Activated T-cell treated with anti-CD3 and anti-CD28 coated beads for 4 hours (primary cell): Measurements from ENCODE around the gene RMND5A.
A peak's percentile ranks its signal among the peaks of the same experiment; 100 is the strongest.

Source experiments
- DNase-seq: peaks from one replicate; pipeline ENCODE4 v3.0.0-alpha.2; 2020

Gene RMND5A

DNA sequence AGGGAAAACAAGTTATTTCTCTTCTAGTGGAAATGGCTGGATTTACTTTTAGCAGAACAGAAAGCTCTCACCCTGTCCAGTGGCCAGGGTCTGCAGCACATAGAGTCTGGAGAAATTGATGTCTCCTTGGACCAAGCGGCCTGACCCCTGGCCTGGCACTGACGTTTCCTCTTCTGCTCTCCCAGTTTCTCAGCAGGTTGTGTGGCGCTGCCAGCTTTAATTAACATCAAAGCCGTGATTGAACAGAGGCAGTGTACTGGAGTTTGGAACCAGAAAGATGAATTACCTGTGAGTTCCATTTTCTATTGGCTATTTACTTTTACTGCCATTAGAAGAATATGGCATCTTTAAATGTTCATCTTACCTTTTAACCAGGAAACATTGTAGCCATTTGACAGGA is 49.7 kb downstream of the RMND5A start:
- no peak for DNase-seq

DNA sequence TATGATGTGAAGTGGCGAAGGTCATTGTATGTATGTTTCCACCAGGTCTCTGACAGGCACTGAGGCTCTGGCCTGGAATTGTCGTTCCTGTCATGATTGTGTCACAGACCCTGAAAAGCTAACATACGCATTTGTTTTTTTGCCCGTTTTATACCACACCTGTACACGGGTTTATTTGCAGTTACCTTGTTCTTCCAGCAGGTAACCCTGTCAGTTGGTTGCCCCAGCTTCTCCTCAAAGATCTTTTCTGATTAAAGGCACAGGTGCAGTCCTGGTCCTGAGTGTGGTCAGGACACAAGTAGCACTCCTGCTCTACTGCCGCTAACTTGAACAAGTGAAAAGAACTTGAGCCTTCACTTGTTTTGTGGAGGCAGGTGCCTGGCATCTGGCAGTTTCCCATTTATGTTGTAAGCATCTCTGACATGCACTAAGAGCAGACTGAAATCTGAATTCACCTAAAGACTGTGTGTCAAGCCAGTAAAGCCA is 50.8 kb downstream of the RMND5A start:
- DNase-seq = no peak

DNA sequence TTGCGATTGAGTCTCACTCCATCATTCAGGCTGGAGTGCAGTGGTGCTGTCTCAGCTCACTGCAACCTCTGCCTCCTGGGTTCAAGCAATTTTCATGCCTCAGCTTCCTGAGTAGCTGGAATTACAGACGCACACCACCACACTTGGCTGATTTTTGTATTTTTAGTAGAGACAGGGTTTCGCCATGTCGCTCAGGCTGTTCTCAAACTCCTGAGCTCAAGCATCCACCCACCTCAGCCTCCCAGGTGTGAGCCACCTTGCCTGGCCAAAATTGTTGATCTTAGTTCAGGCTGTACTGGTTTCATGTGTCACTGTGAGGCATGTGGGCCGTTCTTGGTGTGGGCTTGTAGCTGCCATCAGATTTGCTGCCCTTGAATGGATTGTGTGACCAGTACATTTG is 52.5 kb downstream of the RMND5A start:
- no peak for DNase-seq

DNA sequence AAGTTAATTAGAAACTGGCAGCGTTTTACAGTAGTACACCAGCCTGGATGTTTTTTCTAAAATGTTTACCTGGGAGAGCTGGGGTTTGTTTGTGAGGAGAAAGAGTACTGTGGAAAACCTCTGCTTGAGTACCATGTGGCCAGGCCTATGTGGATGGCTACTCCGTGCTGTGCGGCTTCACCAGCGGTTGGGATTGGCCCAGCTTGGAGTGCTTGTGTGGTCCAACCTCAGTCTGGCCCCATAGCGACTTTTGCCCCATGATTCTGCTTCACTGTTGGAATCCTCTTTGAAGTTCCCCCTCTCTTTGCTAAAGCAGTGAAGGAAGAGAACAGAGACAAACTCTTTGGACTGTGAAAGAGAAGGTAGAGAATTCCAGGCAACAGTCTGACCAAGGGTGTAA is 54.8 kb downstream of the RMND5A start:
- no peak for DNase-seq

DNA sequence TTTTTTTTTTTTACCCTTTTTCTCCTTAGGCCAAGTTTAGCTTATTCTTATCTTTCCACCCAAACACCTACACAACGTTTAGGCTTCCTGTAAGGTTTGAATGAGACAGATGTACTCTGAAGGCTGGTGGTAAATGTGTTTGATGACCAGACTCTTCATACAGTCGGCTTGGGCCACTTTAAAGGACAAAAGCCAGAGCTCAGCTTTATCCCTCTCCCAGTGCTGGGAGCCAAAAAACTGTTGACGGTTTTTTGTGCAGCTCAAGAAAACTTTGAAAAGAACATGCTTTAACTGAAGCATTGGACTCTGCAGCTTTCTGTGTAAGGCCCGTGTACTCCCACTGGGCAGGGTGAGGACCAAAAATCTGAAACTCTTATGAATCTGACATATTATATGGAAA is 55.2 kb downstream of the RMND5A start:
- no peak for DNase-seq

DNA sequence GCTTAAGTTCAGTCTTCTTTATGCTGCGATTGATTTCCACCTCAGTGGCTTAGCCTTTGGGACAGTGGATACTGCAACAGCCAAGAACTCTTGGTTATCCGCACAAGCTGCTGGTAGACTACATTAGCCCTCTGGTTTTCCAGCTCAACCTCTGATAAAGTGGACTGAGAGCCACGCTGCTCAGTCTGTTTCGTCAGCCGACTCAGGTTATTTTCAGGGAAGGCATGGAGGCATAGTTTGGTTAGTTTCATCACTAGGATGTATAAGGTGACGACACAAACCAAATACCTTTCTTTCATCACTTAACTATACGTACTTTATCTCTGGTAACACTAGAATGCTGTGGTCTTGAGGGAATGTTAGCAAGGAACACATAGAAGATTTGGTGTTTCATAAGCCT is 56.4 kb downstream of the RMND5A start:
- DNase-seq = no peak

DNA sequence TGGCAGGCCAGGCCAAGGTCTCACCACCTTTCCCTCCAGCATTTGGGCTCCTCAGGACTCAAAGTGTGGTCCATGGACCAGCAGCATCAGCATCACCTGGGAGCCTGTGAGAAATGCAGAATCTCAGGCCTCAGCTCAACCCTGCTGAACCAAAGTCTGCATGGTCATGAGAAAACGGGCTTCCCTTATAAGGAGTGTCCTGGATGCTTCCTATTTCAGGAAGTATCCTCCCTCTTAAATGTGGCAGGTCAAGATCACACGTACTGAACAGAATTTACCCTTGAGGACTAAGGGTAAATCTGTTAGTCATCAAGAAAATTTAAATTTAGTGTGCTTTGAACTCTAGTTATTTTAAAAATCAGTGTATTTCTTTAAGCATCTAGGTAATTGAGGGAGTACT is 58.9 kb downstream of the RMND5A start:
- no peak for DNase-seq

DNA sequence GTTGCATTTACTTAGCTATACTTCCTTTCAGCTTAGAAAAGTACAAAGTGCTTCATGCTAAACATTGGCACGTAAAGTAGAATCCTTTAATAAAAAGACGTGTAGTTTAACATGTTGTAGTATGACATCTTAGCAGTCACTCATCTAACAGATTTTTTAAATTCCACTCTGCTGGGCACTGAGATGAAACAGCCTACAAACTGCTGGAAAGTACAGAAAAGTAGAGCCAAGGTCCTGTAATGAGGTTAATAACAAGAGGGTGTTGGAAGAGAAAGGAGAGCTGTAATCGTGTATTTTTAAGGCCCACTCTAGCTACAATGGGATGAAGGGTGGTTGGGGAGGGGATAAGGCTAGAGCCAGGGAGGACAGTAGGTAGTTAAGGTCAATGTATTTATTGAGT is 59.9 kb downstream of the RMND5A start:
- no peak for DNase-seq

DNA sequence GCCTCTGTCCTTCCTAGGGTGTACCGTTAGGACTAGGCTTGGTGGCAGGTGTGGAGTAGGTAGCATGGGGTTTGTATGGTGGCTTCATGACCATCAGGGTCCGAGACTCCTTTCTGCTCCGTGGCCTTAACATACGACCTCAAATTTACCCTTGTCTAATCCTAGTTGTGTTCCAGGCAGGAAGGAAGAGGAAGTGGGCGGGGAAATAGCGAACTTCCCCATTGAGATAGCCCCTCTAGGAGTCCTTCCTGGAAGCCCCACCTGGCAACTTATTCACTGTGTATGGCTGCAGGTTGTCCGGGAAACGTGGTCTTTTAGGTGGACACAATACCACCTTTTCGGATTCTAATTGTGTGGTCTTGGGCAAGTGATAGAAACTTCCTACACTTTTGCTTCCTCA is 61.3 kb downstream of the RMND5A start:
- no peak for DNase-seq

DNA sequence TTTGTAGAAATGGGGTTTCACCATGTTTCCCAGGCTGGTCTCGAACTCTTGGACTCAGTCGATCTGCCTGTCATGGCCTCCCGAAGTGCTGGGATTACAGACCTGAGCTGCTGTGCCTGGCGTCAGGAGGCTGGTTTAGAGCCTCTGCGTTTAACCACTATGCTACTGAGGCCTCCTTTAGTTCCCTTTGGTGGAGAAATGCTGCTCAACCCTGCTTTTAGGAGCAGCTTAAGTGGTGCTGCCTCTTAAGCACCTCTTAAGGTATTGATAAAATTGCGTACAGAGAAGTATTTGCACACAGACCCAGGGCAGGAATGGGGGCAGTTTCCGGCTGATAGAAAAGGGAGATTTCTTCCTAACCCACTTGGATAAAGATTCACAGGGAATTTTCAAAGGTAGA is 62.7 kb downstream of the RMND5A start:
- DNase-seq = no peak

DNA sequence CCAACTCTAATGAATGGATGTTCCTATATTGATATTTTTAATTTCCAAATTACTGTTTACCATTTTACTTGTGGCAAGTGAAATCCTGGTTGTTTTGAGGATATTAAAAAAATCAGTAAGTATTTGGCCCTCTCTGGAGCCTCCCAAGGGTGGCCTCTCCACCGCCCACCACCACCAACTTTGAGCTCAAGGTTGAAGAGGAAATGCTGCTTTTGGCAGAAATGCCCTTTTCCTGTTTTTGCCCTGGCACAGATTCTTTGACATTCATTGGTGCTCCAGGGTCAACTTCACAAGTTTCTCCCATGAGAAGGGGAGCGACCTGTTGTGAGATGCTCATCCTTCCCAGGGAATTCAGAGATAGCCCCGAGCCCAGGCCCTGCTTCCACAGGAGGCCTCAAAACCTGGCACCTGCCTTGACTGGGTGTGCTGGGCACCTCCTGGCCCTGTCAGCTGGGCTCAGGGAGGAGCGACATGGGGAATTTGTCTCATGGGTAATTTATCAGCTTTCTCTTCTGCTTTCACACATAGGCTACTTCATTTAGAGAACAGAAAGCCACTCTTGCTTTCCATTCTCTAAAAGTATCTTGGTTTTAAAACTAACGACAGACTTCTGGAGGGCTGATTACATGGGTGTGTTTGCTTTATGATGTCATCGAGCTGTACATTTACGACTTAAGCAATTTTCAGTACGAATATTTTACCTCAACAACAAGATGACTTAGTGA is 63.7 kb downstream of the RMND5A start:
- DNase-seq = no peak

DNA sequence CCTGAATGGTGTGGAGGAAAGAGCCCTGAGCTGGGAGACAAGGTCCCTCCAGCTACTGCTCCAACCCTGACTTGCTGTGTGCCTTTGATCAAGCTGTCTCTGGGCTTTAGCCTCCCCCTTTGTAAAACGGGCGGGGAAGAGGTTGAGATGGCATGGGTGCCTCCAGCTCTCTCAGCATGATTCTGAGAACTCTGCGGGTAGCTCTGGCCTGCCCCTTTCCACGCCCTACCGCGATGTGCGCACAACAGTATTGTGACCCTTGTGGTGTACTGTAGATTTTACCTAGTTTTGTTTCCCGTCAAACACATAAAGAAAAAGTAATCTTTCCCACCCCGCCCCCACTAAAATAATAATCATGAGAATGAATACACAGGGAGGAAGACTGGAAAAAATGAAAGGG is 65.4 kb downstream of the RMND5A start:
- peak; percentile 45 for DNase-seq

DNA sequence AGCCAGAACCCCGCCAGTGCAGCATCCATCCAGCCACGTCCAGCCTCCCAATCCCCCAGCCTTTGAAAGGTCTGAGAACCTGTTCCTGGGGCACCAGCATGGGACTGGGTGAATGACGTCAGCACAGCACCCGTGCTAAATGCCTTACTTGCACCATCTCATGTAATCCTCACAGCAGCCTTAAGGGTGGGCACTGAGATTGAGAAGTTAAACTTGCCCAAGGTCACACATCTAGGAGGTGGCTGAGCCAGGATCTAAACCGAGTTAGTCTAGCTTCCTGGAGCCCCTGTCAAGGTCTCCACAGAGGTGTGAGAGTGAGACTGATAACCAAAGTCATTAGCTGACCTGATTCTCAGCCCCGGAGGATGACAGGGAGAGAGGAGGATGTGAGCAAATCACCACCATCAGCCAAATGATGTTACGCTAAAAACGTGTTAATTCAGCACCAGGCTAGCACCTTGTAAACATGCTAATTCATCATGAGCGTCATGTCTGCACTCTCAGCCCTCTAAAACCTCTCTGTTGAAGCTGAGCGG is 66.0 kb downstream of the RMND5A start:
- DNase-seq = no peak

DNA sequence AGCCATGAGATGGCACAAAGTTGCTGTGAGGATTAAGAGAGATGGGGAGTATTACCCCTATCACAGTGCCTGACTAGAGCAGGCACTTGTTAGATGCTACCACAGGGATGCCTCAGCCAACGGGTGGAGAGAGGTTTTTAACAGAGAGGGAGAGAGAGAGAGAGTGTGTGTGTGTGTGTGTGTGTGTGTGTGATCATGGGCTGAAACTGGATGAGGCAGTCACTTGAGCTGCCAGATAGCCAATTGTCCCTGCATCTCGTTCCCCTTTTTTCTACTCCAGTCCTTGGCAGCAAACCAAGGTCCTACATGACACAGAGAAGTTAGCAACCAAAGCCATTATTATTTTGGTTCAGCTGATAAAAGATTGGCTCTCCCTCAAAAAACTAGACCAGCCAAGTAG is 67.6 kb downstream of the RMND5A start:
- no peak for DNase-seq

DNA sequence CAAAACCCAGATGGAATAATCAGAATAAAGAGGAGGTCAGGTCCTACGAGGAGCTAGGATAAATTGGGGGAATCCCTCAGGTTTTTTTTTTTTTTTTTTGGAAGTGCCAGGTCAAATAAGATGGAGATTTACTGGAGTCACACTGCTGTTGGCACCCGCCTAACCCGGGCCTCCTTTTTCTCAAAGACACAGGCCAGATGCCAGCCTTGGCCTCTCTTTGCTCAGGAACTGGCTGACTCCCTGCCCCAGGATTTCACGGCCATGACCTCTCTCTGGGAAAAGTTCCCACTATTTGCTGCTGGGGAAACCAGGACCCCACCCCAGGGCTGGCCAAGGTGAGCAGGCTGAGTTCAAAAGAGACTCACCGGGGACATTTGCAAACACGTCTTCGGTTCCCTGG is 68.1 kb downstream of the RMND5A start:
- DNase-seq = no peak

DNA sequence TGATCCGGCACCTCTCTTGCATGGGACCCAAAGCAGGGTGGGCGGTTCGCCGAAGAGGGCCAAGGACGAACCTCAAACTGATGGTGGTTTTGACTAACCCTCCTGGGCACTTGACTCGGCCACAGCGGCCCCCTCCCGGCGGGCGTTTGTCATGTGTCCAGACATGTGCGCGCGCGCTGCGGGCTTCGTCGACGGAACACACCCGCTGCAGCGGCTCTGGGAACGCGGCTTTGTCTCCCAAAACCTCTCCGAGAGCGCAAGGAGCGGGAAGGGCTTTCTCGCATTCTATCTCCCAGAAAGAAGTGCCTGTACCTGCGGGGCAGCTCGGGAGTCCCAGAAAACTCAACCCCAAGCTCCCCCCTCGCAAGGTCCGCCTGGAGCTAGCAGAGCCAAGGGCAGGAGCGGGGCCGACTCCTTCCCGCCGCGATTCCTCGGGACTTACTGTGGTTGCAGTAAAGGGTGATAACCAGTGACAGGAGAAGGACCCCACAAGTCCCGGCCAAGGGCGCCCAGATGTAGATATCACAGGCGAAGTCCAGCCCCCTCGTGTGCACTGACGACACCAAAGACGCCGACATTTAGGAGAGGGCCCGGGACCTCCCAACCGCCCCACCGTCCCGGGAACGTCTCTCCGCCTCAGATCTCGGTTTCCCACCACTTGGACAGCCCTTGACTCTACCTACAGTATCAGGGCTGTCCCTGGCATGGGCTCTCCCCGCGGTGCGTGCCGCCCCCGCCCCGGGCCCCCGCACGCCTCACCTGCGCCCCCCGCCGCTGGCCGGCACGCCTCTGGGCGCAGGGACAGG is 69.0 kb downstream of the RMND5A start:
- DNase-seq = no peak

DNA sequence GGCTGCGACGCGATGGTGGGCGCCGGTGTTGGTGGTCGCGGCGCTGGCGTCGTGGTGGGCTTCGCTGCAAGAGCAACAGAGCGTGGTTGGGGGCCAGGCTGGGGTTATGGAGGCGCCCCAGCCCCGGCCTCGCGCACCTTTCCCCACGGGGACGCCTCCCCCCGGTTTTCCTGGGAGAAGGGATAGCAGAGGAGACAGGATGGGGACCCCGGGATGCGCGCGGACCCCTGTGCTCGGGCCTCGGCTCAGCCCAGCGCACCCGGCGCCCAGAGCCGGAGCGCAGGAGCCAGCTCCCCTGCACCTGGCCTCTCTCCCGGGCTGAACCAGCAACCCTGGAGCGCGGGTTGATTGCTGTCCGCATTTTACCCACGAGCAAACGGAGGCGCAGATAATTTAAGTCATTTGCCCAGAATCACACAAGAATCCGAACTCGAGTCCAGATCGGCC is 69.6 kb downstream of the RMND5A start:
- DNase-seq = no peak

DNA sequence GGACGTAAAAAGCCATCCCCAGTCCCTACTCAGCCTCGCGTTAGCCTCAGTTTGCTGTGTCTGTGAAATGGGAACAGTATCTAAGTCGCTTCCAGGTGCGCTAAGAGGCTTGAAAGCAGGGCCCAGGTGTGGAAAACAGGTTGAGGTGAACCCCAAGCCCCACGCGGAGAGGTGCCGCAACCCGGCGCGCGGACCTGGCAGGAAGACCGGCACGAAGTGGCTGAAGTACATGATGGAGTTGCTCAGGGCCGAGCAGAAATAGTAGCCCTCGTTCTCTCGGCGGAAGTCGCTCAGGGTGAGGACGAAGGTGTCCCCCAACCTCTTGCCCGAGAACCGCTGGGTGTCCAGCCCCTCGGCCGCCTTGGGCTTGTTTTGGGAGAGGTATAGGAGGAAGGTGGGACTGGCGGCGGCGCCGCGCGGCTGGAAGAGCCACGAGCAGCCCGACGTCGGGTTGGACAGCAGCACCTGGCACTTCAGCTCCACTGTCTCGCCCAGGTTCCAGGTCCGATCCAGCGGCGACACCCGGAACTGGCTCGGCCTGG is 70.1 kb downstream of the RMND5A start:
- no peak for DNase-seq

DNA sequence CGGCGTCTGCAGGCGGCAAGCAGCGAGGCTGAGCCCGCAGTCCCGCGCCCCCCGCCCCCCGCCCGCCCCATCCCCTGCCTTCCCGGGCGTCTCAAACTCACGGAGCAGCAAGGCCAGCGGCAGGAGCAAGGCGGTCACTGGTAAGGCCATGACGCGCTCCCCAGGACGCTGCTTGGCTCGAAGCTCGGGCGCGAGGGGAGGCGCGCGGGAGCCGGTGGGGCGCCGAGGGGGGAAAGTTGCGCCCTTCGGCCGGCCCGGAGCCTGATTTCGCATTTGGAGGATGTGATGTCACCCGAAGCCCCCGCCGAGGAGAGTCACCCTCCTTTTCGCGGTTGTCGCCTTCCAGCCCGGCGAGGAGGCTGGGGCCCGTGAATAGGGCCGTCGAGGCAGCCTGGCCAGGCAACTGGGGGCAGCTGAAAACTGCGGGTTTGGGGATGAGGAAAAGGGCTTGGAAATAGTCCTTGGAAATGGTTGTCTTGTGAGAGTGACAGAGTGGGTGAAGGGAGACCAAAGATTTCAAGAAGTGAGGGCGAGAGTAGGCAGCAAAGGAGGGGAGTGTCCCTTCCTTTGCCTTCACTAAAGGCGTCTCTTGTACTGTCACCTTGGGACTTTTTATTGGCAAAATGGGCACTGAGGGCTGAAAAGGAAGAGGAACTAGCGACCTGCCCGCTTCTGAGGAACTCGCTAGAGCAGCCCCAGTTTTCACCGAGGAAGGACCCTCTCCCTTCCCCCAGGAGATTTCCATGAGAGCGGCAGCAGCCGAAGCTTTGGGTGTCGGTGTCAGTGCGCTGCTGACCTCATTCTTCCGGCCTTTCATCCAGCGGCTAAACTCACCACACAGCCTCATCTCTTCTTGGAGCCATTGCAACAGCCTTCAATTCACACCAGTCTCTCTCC is 70.8 kb downstream of the RMND5A start, which contains the start of gene CD8A:
Gene CD8A (minus strand): TSS at position 238 of the 897 bp plus-strand sequence. CDS start 88 bp downstream, at position 150.
- peak; percentile 36 for DNase-seq

DNA sequence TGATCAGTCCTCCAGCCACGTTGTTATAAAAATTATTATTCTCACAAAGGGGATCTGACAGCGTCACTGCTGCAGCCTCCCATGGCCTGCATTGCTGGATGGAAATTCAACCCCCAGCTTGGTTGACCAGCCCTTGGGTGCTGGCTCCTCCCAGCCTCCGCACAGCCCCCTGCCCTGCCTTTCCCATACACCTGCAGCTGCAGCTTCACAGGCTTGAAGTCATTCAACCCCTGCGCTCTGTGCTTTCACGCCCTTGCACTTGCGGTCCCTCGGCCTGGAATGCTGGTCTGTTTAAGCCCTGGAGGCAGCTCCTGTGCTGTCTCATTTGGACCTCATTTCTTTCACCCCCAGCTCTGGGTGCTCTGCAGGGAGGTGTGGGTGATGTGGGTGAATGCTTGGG is 71.5 kb downstream of the RMND5A start:
- DNase-seq = no peak

DNA sequence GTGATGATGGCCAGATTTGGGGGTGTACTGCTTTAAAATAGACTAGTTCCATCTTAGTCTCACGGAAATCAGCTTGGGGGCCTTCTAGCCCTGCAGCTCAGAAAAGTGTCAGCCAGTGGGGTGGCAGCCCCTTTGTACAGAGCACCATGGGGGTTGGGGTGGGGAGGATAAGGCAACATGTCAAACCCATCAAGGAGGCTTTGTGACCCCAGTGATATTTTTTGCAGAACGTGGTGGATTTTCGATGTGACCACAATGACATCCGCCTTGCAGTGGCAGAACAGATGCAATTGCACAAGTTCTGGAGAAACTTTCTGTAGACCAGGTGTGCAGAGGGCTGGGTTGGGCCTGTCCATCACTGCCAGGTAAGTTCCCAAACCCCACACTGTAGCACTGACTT is 73.7 kb downstream of the RMND5A start:
- no peak for DNase-seq

DNA sequence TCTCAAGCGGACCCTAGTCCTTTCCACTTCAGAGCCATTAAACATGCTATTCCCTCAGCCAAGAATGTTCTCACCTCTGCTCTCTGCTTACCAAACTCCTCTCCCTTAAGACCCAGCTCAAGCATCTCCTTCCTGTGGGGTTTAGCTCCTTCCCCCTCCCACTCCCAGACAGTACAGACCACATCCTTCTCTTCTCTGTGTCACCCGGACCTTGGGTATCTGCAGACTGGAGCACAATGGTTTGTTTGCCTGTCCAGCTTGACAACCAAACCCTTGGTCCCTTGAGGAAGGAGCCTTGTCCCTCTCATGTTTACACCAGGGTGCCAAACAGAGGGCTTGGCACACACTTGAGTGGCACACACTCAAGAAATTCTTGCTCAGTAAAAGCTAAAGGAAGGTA is 74.8 kb downstream of the RMND5A start:
- DNase-seq = no peak
